SK-MEL-5 (cell line): Measurements from ENCODE around the gene SLC29A4. TPM values are rescaled to one million over a fixed set of nuclear protein-coding genes. Genes with fewer than 3 reads are reported as not detected.

Source experiments
- DNase-seq: peaks from one replicate; pipeline ENCODE4 v3.0.0-alpha.2; 2016; ENCODE audit warnings: low read depth, low spot score
- in situ Hi-C: cut with HindIII; loops from 2 replicates; pipeline ENCODE4 v1.10.0; 2016; ENCODE audit warnings: low sequenced_read_pairs, high pct_unique_total_duplicates, low pct_unique_long_range_greater_than_20kb
- total RNA-seq: library from RNA; depleted of rRNA; stranded (reverse); fragments of >200 nt; shearing (Covaris generic); gene quantifications from 2 replicates; pipeline ENCODE4 v1.2.3, GENCODE V29; 2014

SLC29A4 gene
- total RNA-seq, 1 experiment from 2014 or later: 8.8 TPM

- in situ Hi-C loops: no loop called here
- no peak for DNase-seq
Observed at GRCh38 chr7:5337047-5337446, 54.3 kb downstream of the SLC29A4 start.

DNA sequence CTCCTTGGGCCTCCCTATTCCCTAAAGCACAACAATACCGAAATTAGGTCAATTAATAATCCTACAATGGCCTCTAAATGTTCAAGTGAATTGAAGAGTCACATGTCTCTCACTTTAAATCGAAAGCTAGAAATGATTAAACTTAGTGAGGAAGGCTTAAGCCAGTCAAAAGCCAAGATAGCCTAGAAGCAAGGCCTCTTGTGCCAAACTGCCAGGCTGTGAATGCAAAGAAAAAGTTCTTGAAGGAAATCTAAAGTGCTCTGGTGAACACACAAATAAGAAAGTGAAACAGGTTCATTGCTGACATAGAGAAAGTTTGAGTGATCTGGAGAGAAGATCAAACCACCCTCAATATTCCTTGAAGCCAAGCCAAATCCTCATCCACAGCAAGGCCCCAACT, 57.2 kb downstream of the SLC29A4 start:
- in situ Hi-C loops: no loop called here
- DNase-seq: no peak

DNA sequence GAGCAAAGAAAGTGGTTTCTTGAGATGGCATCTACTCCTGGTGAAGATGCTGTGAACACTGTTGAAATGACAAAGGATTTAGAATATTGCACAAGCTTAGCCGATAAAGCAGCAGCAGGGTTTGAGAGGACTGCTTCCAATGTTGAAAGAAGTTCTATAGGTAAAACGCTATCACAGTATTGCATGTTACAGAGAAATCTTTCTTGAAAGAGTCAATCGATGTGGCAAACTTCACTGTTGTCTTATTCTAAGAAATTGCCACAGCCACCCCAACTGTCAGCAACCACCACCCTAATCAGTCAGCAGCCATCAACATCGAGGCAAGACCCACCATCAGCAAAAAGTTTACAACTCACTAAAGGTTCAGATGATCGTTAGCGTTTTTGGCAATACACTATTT, 59.9 kb downstream of the SLC29A4 start:
- DNase-seq: no peak
- in situ Hi-C loops: no loop called here

- in situ Hi-C loops: no loop called here
- no peak for DNase-seq
Observed at GRCh38 chr7:5343884-5344283, 61.1 kb downstream of the SLC29A4 start.

DNA sequence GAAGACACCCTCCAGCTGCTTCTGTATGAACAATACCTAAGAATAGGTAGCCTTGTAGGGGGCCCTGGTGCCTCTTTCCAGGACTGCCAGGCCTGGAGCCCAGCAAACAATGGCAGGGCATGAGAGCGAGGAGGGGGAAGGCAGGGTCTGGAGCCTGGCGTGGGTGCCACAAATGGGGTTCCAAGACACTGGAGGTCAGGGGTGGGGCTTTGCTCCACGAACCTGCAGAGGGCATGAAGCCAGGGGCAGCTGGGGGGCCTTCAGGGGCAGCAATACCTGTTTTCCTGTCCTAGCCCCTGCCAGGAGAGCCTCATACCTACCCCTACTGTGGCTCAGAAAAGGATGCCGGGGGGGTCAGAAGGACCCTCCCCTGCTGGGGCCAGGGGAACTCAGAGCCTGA, 61.6 kb downstream of the SLC29A4 start:
- in situ Hi-C loops: no loop called here
- no peak for DNase-seq

GRCh38 chr7:5345171-5345570, 62.4 kb downstream of the SLC29A4 start:
- DNase-seq: no peak
- in situ Hi-C loops: no loop called here

GRCh38 chr7:5345671-5346070, 62.9 kb downstream of the SLC29A4 start:
- DNase-seq: no peak
- in situ Hi-C loops: no loop called here

- DNase-seq: no peak
- in situ Hi-C loops: no loop called here
Observed at GRCh38 chr7:5348134-5349004, 65.6 kb downstream of the SLC29A4 start.

DNA sequence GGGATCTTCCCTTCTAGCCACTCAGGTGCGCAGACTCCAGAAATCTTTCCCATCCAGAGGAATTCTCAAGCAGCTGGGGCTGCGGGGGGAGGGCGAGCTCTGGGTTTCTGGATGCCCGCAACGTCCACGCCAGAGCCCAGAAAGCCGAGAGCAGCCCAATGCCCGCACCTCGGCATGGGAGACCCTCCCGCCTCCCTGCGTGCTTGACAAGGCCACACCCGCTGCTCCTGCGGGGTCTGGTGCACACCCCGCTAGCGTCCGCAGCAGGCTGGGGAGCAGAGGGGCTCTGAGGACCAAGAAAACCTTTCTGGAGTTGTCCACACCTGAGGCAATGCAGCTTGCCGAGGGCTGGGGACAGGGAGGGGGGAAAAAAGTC, 66.2 kb downstream of the SLC29A4 start:
- DNase-seq: no peak
- in situ Hi-C loops: no loop called here

GRCh38 chr7:5349437-5350173, 66.9 kb downstream of the SLC29A4 start:
- in situ Hi-C loops: no loop called here

GRCh38 chr7:5350174-5350463, 67.4 kb downstream of the SLC29A4 start:
- DNase-seq: no peak
- in situ Hi-C loops: no loop called here

More at GRCh38 chr7:5349437-5350173, 66.9 kb downstream of the SLC29A4 start:
- DNase-seq: no peak

GRCh38 chr7:5350600-5351385, 68.0 kb downstream of the SLC29A4 start:
- DNase-seq: no peak
- in situ Hi-C loops: no loop called here

GRCh38 chr7:5351507-5352265, 68.9 kb downstream of the SLC29A4 start:
- in situ Hi-C loops: no loop called here
- DNase-seq: no peak

GRCh38 chr7:5352440-5353010, 69.8 kb downstream of the SLC29A4 start:
- no peak for DNase-seq
- in situ Hi-C loops: no loop called here

DNA sequence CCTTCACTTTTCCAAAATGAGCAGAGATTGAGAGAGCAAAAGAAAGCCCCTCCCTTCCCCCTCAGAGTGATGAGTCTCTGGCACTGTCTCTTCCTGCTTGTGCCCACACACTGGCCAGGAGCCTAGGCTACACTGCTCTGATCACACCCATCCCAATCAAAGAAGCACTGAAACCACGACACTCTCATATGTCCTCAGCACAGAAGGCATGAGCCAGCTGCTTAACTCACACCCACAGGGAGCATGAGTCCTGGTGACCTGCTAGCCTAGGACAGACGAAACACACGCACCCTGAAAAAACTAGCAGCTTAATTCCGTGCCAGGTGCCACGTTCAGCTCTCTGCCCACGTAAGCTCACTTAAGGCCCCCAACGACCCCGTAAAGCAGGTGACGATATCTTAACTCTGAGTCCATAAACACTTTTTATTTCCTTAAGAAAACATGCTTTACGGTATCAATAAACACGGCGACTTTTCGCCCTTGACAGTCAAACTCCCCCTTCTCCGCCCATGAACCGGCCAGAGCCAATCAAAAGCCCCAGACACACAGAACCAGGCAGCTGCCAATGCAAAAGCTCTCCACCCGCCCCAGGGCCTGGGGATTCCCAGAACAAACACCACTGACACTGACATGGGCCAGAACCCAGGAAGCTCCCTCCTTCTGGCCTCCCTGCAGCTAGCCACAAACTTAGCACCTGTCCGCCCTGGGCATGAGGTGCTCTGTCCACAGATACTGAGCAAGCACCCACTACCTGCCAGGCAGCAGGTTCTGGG, 71.9 kb downstream of the SLC29A4 start:
- in situ Hi-C loops: no loop called here
- no peak for DNase-seq
